HG03097 (cell line): ENCODE measurements around the gene RABGAP1L.
"Not testable (repeated sequence)": the region's sequence is repeated elsewhere in the genome, so short reads cannot be mapped to it uniquely, and the experiment has no call there.

ENCODE experiments used
- ATAC-seq: cut with Tn5 transposase; IDR thresholded peaks from one replicate; pipeline ENCODE4 v1.9.1; 2021; ENCODE audit not compliant: unreplicated experiment, low FRiP score

RABGAP1L gene

GRCh38 chr1:174643206-174643605 is 483.9 kb downstream of the RABGAP1L start:
- ATAC-seq = no peak

- ATAC-seq = not testable (repeated sequence)
These were observed 490.3 kb downstream of the RABGAP1L start for GRCh38 chr1:174649572-174649971.

GRCh38 chr1:174652569-174653280 is 493.4 kb downstream of the RABGAP1L start:
- ATAC-seq = no peak

GRCh38 chr1:174654560-174654959 is 495.2 kb downstream of the RABGAP1L start:
- no peak for ATAC-seq

GRCh38 chr1:174656409-174657059 is 497.2 kb downstream of the RABGAP1L start:
- no peak for ATAC-seq

GRCh38 chr1:174657411-174657810 is 498.1 kb downstream of the RABGAP1L start:
- ATAC-seq = no peak

- no peak for ATAC-seq
These were observed 498.6 kb downstream of the RABGAP1L start for GRCh38 chr1:174657893-174658292.

GRCh38 chr1:174659823-174660222 is 500.5 kb downstream of the RABGAP1L start:
- no peak for ATAC-seq

GRCh38 chr1:174660476-174660875 is 501.2 kb downstream of the RABGAP1L start:
- ATAC-seq = no peak

- no peak for ATAC-seq
These were observed 504.0 kb downstream of the RABGAP1L start for GRCh38 chr1:174663358-174663757.

GRCh38 chr1:174666248-174666647 is 506.9 kb downstream of the RABGAP1L start:
- no peak for ATAC-seq

- ATAC-seq = no peak
These were observed 512.5 kb downstream of the RABGAP1L start for GRCh38 chr1:174671826-174672225.

- no peak for ATAC-seq
These were observed 517.5 kb downstream of the RABGAP1L start for GRCh38 chr1:174676856-174677255.

GRCh38 chr1:174678657-174679056 is 519.3 kb downstream of the RABGAP1L start:
- ATAC-seq = no peak

GRCh38 chr1:174680101-174680500 is 520.8 kb downstream of the RABGAP1L start:
- no peak for ATAC-seq

GRCh38 chr1:174682419-174683008 is 523.2 kb downstream of the RABGAP1L start:
- ATAC-seq = no peak

- no peak for ATAC-seq
These were observed 526.9 kb downstream of the RABGAP1L start for GRCh38 chr1:174686213-174686612.

GRCh38 chr1:174689524-174689923 is 530.2 kb downstream of the RABGAP1L start:
- no peak for ATAC-seq

GRCh38 chr1:174690266-174690665 is 530.9 kb downstream of the RABGAP1L start:
- no peak for ATAC-seq

- no peak for ATAC-seq
These were observed 533.0 kb downstream of the RABGAP1L start for GRCh38 chr1:174692313-174692712.

- no peak for ATAC-seq
These were observed 533.8 kb downstream of the RABGAP1L start for GRCh38 chr1:174693085-174693484.

GRCh38 chr1:174693539-174693938 is 534.2 kb downstream of the RABGAP1L start:
- not testable (repeated sequence) for ATAC-seq
